ENCODE measurements around the gene CNOT1. TPM values are rescaled to one million over a fixed set of nuclear protein-coding genes. Genes with fewer than 3 reads are reported as not detected.

CNOT1 gene
- total and polyA plus RNA-seq, 10 of the 15 experiments (the other 5 are each of a cell fraction or from before 2014, with no cell fraction given): 101 to 246 (median 175) TPM

DNA sequence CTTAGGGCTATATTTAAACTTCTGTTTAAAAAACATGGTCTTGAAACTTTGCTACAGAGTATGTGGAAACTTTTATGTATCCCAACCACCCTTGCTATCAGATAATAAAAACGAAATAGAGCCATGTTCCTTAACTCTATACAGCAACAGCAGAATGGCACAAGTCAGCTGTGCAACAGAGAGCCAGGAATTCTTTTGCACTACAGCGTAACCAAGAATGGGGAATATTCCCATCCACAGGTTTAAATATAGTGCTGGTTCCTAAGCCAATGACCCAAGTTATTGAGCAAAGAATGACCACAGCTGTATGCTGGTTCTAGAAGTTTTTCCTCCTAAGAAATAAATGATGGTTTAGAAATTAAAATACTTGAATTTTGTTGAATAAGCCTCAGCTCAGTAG is 81.2 kb downstream of the CNOT1 start (continued):
- TF ChIP-seq KAT2A (conservative IDR thresholded peaks at IDR 0.05; ENCODE audit: control insufficient read depth, low read depth, low read length) (no peak), LARP7 (IDR thresholded peaks at IDR 0.05) (no peak), SUZ12 (IDR thresholded peaks at IDR 0.05; ENCODE audit: unreplicated experiment) (no peak), RAD21 (IDR thresholded peaks at IDR 0.05; ENCODE audit: insufficient read depth, low read depth, low read length) (no peak), SRF (IDR thresholded peaks at IDR 0.05; ENCODE audit: low read depth in 2 of 2, low read length in 2 of 2) (no peak), BACH1 (IDR thresholded peaks at IDR 0.05; ENCODE audit: borderline replicate concordance) (no peak), MTA3 (IDR thresholded peaks at IDR 0.05; ENCODE audit: borderline replicate concordance, low read length) (no peak), CREB1 (IDR thresholded peaks at IDR 0.05; ENCODE audit: low read depth) (no peak)
- TF ChIP-seq, protein P1, sequence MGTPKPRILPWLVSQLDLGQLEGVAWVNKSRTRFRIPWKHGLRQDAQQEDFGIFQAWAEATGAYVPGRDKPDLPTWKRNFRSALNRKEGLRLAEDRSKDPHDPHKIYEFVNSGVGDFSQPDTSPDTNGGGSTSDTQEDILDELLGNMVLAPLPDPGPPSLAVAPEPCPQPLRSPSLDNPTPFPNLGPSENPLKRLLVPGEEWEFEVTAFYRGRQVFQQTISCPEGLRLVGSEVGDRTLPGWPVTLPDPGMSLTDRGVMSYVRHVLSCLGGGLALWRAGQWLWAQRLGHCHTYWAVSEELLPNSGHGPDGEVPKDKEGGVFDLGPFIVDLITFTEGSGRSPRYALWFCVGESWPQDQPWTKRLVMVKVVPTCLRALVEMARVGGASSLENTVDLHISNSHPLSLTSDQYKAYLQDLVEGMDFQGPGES (IDR thresholded peaks at IDR 0.05): no peak
- TF ChIP-seq, protein P2, sequence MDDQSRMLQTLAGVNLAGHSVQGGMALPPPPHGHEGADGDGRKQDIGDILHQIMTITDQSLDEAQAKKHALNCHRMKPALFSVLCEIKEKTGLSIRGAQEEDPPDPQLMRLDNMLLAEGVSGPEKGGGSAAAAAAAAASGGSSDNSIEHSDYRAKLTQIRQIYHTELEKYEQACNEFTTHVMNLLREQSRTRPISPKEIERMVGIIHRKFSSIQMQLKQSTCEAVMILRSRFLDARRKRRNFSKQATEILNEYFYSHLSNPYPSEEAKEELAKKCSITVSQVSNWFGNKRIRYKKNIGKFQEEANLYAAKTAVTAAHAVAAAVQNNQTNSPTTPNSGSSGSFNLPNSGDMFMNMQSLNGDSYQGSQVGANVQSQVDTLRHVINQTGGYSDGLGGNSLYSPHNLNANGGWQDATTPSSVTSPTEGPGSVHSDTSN (IDR thresholded peaks at IDR 0.05; ENCODE audit: insufficient replicate concordance, low read depth, low read length): no peak

DNA sequence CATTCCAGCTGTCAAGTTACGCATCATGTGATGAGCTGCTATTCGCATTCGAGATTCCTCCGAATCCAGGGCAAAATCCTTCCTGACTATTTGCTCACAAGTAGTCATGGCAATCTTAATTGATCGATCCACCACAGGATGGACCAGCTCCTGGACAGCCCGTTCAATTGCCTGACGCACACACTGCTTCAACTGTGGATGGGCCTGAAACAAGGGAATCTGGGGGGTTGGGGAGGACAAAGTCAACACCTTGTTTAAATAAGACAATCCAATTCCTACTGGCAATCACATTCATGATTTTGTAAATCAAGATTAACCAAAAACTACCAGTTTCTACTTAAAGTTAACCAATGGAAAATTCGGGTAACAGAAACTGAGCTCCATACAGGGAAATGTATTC is 85.9 kb downstream of the CNOT1 start:
- H3K4me1 ChIP-seq (ENCODE audit: control insufficient read depth, insufficient read depth, low read length): no peaks in the 10 kb centered on the region
- BruUV-seq (replicated peaks): no TSS peak
- TF ChIP-seq JUNB (IDR thresholded peaks at IDR 0.05) (no peak), SRF (IDR thresholded peaks at IDR 0.05; ENCODE audit: low read depth in 2 of 2, low read length in 2 of 2) (no peak), MTA2 (IDR thresholded peaks at IDR 0.05; ENCODE audit: low read depth) (no peak), CEBPB (IDR thresholded peaks at IDR 0.05; ENCODE audit: borderline replicate concordance in 1 of 2, low read depth in 2 of 2, low read length in 2 of 2) (no peak), MEF2B (IDR thresholded peaks at IDR 0.05; ENCODE audit: partially characterized antibody, poor library complexity, severe bottlenecking) (no peak), STAT1 (conservative IDR thresholded peaks at IDR 0.05) (no peak), HDAC6 (IDR thresholded peaks at IDR 0.05; ENCODE audit: unreplicated experiment) (no peak), CHD4 (IDR thresholded peaks at IDR 0.05) (no peak), ZSCAN29 (IDR thresholded peaks at IDR 0.05) (no peak), ETV6 (conservative IDR thresholded peaks at IDR 0.05 in 1 of 2, IDR thresholded peaks at IDR 0.05 in 1 of 2; ENCODE audit: borderline replicate concordance in 1 of 2, low read depth in 1 of 2) (no peak)
- TF ChIP-seq, protein P3, sequence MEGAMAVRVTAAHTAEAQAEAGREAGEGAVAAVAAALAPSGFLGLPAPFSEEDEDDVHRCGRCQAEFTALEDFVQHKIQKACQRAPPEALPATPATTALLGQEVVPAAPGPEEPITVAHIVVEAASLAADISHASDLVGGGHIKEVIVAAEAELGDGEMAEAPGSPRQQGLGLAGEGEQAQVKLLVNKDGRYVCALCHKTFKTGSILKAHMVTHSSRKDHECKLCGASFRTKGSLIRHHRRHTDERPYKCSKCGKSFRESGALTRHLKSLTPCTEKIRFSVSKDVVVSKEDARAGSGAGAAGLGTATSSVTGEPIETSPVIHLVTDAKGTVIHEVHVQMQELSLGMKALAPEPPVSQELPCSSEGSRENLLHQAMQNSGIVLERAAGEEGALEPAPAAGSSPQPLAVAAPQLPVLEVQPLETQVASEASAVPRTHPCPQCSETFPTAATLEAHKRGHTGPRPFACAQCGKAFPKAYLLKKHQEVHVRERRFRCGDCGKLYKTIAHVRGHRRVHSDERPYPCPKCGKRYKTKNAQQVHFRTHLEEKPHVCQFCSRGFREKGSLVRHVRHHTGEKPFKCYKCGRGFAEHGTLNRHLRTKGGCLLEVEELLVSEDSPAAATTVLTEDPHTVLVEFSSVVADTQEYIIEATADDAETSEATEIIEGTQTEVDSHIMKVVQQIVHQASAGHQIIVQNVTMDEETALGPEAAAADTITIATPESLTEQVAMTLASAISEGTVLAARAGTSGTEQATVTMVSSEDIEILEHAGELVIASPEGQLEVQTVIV (IDR thresholded peaks at IDR 0.05; ENCODE audit: borderline replicate concordance, partially characterized antibody): no peak

More for the DNA sequence above, 85.9 kb downstream of the CNOT1 start:
- RAD21 ChIA-PET (ENCODE audit: unreplicated experiment): no interaction called here
- Histone ChIP-seq H3K9ac (ENCODE audit: control insufficient read depth, insufficient read depth, low read length) (no peak overlapping the region), H3K36me3 (ENCODE audit: control insufficient read depth in 2 of 2, insufficient read depth in 2 of 2, low read length in 1 of 2) (peaks cover 15 to 70% of the 10 kb centered on the region in 2 experiments), H3K4me3 (no peak overlapping the region), H3K79me2 (ENCODE audit: control insufficient read depth, insufficient read depth, low read length) (no peaks in the 10 kb centered on the region), H3K4me2 (ENCODE audit: control insufficient read depth, insufficient read depth) (no peak overlapping the region), H4K20me1 (ENCODE audit: control insufficient read depth, insufficient read depth) (no peaks in the 10 kb centered on the region), H3K9me3 (replicated peaks; ENCODE audit: control insufficient read depth, insufficient read depth, low read length) (no peaks in the 10 kb centered on the region), H2AFZ (ENCODE audit: control insufficient read depth, low read depth, low read length) (no peak overlapping the region), H3K27ac (ENCODE audit: control insufficient read depth, insufficient read depth) (no peak overlapping the region), H3K27me3 (replicated peaks in 1 of 2; ENCODE audit: control insufficient read depth in 2 of 2, insufficient read depth in 2 of 2, low read length in 1 of 2) (no peaks in the 10 kb centered on the region)
- CTCF ChIA-PET: no interaction called here
- ATAC-seq (no peak), FAIRE-seq (no peak), DNase-seq (ENCODE audit: low read depth, low spot score) (no peak)
- 95% methylated on average over 8 of the region's 8 CpGs for WGBS (ENCODE audit: insufficient coverage, insufficient replicate concordance, low lambda C conversion rate, missing lambda C conversion rate)
- SMC1A ChIA-PET (ENCODE audit: uncharacterized antibody, unreplicated experiment): interaction anchor here (0.5 kb wide), 1 partner anchor 1020 kb away, joined by 4 read pairs; no protein-coding TSS in a partner anchor
- intact Hi-C loops (cut with micrococcal nuclease; ENCODE audit: unreplicated experiment): no loop called here
- POLR2A ChIA-PET: no interaction called here
- in situ Hi-C loops (cut with MboI): no loop called here
